AG04450 (cell line): ENCODE data around the gene ZNF622. TPM values are rescaled to one million over a fixed set of nuclear protein-coding genes. Genes with fewer than 3 reads are reported as not detected.

ENCODE experiments used
- CTCF ChIA-PET: fragments of 300-600, 350-600 bp; formaldehyde crosslinking; extraction: SDS; loops from one replicate; lab custom pipeline; 2022; ENCODE audit warnings: antibody characterized with exemption, inconsistent platforms; lab: Charles Lee
- POLR2A ChIA-PET: fragments of 350-600 bp; formaldehyde crosslinking; extraction: SDS; loops from one replicate; lab custom pipeline; 2021; ENCODE audit warnings: antibody characterized with exemption, inconsistent platforms; lab: Yijun Ruan, JAX
- DNase-seq: peaks from one replicate; pipeline ENCODE4 v3.0.0-alpha.2; 2011; ENCODE audit warnings: low read depth, low spot score
- H3K27ac ChIP-seq: one replicate; pipeline ENCODE4 v1.5.1; 2012; ENCODE audit warnings: low read depth, low read length, control low read depth
- H3K27me3 ChIP-seq: one replicate; pipeline ENCODE4 v1.6.0; 2012; ENCODE audit warnings: low read length; ENCODE audit not compliant: control insufficient read depth, insufficient read depth
- H3K4me3 ChIP-seq: 2 replicates; pipeline ENCODE4 v1.5.1; 2011; ENCODE audit warnings: mild to moderate bottlenecking, low read depth, low read length, control low read depth
- H3K9me3 ChIP-seq: 2 replicates; pipeline ENCODE4 v1.5.1; 2012; ENCODE audit warnings: low read length; ENCODE audit not compliant: control insufficient read depth, insufficient read depth
- polyA minus RNA-seq: library from RNA; depleted of rRNA, polyadenylated mRNA; stranded (reverse); fragments of >200 nt; gene quantifications from 2 replicates; pipeline ENCODE4 v1.2.3, GENCODE V29; 2011; rRNA and poly(A)+ RNA removed
- polyA plus RNA-seq: library from polyadenylated mRNA; depleted of rRNA; stranded (reverse); fragments of >200 nt; gene quantifications from 2 replicates; pipeline ENCODE4 v1.2.3, GENCODE V29; 2011; rRNA removed
- TF ChIP-seq, protein P1 (sequence below): IDR thresholded peaks from 2 replicates; pipeline ENCODE4 v1.5.1; 2011; ENCODE audit warnings: low read depth, low read length, control low read depth, inconsistent platforms

Gene ZNF622, protein sequence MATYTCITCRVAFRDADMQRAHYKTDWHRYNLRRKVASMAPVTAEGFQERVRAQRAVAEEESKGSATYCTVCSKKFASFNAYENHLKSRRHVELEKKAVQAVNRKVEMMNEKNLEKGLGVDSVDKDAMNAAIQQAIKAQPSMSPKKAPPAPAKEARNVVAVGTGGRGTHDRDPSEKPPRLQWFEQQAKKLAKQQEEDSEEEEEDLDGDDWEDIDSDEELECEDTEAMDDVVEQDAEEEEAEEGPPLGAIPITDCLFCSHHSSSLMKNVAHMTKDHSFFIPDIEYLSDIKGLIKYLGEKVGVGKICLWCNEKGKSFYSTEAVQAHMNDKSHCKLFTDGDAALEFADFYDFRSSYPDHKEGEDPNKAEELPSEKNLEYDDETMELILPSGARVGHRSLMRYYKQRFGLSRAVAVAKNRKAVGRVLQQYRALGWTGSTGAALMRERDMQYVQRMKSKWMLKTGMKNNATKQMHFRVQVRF
- polyA plus RNA-seq = 19.8 and 21.5 TPM in 2 replicates
- 15.4 and 15.5 TPM in 2 replicates for polyA minus RNA-seq

DNA sequence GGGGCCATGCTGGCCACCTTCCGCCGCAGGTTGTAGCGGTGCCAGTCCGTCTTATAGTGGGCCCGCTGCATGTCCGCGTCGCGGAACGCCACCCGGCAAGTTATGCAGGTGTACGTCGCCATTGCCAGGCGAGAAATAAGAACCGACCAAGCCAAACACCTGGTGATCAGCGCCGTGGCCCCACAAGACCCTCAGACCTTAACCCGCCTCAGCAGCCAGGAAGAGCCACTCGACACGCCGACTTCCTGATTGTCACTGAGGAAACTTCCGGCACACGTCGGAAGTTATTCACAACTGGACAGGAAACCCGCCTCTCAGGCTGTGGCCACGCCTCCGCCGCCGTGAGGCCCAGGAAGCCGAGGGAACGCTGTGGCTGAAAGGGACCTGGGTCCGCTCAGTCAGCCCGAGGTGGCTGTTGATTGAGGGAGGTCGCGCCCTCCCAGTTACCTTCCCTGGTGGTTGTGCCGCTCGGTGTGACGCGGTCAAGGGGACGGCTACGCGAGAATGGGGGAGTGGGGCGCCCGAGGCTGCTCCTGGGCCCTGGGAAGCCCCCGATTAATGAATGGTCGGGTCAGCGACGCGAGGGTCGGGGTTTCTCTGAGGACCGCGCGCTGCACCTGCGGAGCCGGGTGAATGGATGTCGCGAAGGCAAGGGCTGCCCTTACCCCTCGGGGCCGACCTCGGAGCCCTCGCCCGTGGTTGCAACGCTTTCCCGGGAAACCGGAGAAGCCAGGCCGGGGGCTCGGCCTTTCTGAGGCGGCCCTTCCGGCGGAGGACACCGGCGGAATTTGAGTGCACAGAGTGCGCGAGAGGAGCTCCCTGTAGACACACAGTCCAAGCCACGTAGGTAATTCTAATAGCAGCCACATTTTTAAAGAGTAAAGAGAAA lies at the start of gene ZNF622:
Gene ZNF622 (minus strand): TSS at position 257 of the 889 bp plus-strand sequence. CDS start 135 bp downstream, at position 122.
- ChIA-PET POLR2A (no interaction called here), CTCF (interaction anchor here (3.1 kb wide), 1 partner anchor 10 kb away, joined by 12 read pairs; no protein-coding TSS in a partner anchor)
- peak within 1 kb of the TSS; percentile 92 for H3K4me3 ChIP-seq
- no peaks in the 10 kb centered on the region for H3K27me3 ChIP-seq
- peak within 1 kb of the TSS; percentile 62 for H3K27ac ChIP-seq
- TF ChIP-seq, protein P1, sequence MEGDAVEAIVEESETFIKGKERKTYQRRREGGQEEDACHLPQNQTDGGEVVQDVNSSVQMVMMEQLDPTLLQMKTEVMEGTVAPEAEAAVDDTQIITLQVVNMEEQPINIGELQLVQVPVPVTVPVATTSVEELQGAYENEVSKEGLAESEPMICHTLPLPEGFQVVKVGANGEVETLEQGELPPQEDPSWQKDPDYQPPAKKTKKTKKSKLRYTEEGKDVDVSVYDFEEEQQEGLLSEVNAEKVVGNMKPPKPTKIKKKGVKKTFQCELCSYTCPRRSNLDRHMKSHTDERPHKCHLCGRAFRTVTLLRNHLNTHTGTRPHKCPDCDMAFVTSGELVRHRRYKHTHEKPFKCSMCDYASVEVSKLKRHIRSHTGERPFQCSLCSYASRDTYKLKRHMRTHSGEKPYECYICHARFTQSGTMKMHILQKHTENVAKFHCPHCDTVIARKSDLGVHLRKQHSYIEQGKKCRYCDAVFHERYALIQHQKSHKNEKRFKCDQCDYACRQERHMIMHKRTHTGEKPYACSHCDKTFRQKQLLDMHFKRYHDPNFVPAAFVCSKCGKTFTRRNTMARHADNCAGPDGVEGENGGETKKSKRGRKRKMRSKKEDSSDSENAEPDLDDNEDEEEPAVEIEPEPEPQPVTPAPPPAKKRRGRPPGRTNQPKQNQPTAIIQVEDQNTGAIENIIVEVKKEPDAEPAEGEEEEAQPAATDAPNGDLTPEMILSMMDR = no peak
- H3K9me3 ChIP-seq = peaks cover 9% of the 10 kb centered on the region; the same call in 1 of the 2 replicates
- DNase-seq = peak; percentile 63

DNA sequence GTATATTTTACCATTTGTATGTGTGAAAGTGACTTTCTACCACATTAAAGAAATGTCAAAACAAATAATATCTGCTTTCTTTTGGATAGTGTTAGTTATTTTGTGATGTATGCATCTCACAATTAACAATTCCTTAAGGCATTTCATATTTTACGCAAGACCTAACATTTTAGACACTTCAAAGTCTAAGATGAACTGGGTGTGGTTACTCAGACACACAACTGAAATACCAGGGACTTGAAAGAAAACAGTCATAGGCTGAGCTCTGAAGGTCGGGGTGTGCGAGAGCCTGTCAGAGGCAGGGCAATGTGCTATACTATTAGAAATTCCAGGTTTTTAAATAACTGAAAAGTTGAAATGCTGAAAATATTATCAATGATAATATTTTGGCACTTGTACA lies 44.5 kb upstream of the ZNF622 start:
- Histone ChIP-seq H3K27ac (no peak overlapping the region), H3K27me3 (peaks cover 8% of the 10 kb centered on the region), H3K9me3 (no peaks in the 10 kb centered on the region), H3K4me3 (no peak overlapping the region)
- ChIA-PET CTCF (interaction anchor here (0.8 to 1.4 kb wide), 2 partner anchors 40 to 43 kb away, joined by 3 read pairs; no protein-coding TSS in a partner anchor), POLR2A (no interaction called here)
- no peak for DNase-seq
- TF ChIP-seq, protein P1 = no peak

DNA sequence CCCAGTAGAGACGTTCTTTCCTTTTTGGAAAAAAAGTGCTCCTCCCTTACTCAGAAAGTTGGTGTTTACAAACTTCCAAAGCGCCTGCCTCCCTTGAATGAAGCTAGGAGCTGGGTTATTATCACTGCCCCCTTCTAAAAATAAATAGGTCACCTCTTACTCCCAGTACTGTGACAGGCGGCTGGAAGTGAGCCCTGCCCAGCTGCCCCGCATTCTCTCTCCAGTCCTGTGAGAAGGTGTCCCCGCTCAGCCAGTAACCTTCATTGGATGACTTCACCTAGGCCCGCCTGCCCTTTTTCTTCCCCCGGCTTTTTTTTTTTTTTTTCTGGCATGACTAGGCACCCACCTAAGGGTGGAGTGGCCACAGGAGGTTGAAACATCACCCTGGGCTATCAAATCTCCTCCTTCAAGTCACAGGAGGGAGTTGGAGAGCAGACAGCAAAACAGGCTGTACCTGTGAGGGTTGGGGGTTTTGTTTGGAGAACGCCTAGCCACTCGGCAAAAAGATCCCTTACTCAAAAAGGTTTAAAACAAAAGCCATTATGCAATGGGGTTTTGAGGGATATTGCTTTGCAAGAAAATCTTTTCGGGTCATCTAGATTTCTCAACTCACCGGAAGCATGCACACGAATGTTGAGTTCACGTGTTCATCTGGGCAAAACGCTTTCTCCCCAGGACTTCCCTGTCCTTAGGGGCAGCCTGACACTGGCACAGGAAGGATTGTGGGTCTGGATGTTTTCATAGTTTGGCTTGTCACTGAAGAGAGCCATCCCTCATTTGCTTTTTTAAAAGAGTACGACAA lies 43.3 kb upstream of the ZNF622 start:
- Histone ChIP-seq H3K27ac (no peak overlapping the region), H3K27me3 (peaks cover 8% of the 10 kb centered on the region), H3K4me3 (no peak overlapping the region), H3K9me3 (no peaks in the 10 kb centered on the region)
- ChIA-PET POLR2A (no interaction called here), CTCF (no interaction called here)
- DNase-seq = no peak
- TF ChIP-seq, protein P1 = no peak

DNA sequence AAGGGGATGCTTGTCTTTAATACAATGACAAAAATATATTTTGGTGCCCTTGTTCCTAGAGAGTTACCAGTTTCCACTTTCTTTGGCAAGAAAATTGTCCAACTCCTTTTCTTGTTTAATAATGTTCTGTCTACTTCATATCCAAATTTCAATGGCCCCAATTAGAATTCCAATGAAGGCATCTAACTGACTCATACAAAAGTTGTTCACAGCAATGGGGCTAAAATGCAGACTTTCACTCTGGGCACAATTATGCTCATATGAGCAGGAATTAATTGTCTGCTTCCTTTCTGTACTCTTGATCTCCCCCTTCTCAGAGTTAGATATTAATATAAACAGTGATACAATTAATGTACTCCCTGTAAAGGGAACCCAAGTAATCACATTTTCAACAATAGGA lies 42.1 kb upstream of the ZNF622 start:
- CTCF ChIA-PET = interaction anchor here (0.6 kb wide), 1 partner anchor 18 kb away, joined by 3 read pairs; no protein-coding TSS in a partner anchor

More for the DNA sequence above, 42.1 kb upstream of the ZNF622 start:
- H3K9me3 ChIP-seq = no peaks in the 10 kb centered on the region
- H3K4me3 ChIP-seq = no peak overlapping the region
- POLR2A ChIA-PET = no interaction called here
- H3K27ac ChIP-seq = no peak overlapping the region
- peaks cover 8% of the 10 kb centered on the region for H3K27me3 ChIP-seq
- TF ChIP-seq, protein P1 = no peak
- no peak for DNase-seq
